Lower leg skin (tissue), 3 donors: ENCODE data around the gene ITGA11.

Experiments used
- POLR2A ChIP-seq, 2 donors: fragments of 450-650 bp; IDR thresholded peaks; one replicate each; pipeline ENCODE4 v1.6.1; 2016 to 2017; ENCODE audit warnings: antibody characterized with exemption in 2 of 2, mild to moderate bottlenecking in 1 of 2, moderate library complexity in 1 of 2
- TF ChIP-seq, protein P1 (sequence below), 3 donors: fragments of 450-650 bp; IDR thresholded peaks; one replicate each; pipeline ENCODE4 v1.5.1; 2016; ENCODE audit warnings: antibody characterized with exemption in 3 of 3, mild to moderate bottlenecking in 3 of 3, moderate library complexity in 2 of 3

DNA sequence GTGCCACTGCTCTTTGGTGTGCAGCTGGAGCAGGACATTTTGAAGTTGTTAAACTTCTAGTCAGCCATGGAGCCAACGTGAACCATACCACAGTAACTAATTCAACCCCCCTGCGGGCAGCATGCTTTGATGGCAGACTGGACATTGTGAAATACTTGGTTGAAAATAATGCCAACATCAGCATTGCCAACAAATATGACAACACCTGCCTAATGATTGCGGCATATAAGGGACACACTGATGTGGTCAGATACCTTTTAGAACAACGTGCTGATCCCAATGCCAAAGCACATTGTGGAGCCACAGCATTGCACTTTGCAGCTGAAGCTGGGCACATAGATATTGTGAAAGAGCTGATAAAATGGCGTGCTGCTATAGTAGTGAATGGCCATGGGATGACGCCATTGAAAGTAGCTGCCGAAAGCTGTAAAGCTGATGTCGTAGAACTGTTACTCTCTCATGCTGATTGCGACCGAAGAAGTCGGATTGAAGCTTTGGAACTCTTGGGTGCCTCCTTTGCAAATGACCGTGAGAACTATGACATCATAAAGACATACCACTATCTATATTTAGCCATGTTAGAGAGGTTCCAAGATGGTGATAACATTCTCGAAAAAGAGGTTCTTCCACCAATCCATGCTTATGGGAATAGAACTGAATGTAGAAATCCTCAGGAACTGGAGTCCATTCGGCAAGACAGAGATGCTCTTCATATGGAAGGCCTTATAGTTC is 142.2 kb downstream of the ITGA11 start:
- TF ChIP-seq, protein P1, sequence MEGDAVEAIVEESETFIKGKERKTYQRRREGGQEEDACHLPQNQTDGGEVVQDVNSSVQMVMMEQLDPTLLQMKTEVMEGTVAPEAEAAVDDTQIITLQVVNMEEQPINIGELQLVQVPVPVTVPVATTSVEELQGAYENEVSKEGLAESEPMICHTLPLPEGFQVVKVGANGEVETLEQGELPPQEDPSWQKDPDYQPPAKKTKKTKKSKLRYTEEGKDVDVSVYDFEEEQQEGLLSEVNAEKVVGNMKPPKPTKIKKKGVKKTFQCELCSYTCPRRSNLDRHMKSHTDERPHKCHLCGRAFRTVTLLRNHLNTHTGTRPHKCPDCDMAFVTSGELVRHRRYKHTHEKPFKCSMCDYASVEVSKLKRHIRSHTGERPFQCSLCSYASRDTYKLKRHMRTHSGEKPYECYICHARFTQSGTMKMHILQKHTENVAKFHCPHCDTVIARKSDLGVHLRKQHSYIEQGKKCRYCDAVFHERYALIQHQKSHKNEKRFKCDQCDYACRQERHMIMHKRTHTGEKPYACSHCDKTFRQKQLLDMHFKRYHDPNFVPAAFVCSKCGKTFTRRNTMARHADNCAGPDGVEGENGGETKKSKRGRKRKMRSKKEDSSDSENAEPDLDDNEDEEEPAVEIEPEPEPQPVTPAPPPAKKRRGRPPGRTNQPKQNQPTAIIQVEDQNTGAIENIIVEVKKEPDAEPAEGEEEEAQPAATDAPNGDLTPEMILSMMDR (IDR thresholded peaks at IDR 0.05), result no peak
- no peak for TF ChIP-seq POLR2A (IDR thresholded peaks at IDR 0.05)
